SK-N-SH (cell line): ENCODE measurements around the gene CCDC183. TPM values are rescaled to one million over a fixed set of nuclear protein-coding genes. Genes with fewer than 3 reads are reported as not detected.

Experiments
- CTCF ChIA-PET: fragments of 300-600, 350-600 bp; formaldehyde crosslinking; extraction: SDS; loops from one replicate; lab custom pipeline; 2021; lab: Yijun Ruan, JAX
- POLR2A ChIA-PET: fragments of 350-600 bp; sonication (Branson Sonifier 250); formaldehyde crosslinking; extraction: SDS; loops from one replicate; lab custom pipeline; 2020; ENCODE audit warnings: antibody characterized with exemption, inconsistent platforms; lab: Yijun Ruan, JAX
- DNase-seq: peaks from one replicate; pipeline ENCODE4 v3.0.0; 2012
- H2AFZ ChIP-seq: fragments of 200-600 bp; sonication (generic); 2 replicates; pipeline ENCODE4 v1.8.1; 2016; ENCODE audit warnings: antibody characterized with exemption, mild to moderate bottlenecking, low read depth
- H3F3A ChIP-seq: fragments of 200-600 bp; sonication (generic); replicated peaks from 2 replicates; pipeline ENCODE3; 2016; ENCODE audit warnings: antibody characterized with exemption, mild to moderate bottlenecking; ENCODE audit not compliant: insufficient read depth
- H3K27ac ChIP-seq, 2 experiments: fragments of 200-500 bp in 1 of 2; fragments of 200-600 bp in 1 of 2; sonication (Bioruptor generic) in 1 of 2; sonication (generic), shearing (Covaris generic) in 1 of 2; 2 replicates each; pipeline versions ENCODE4 v1.5.1 to v1.6.1; 2014 to 2016; ENCODE audit warnings: low read depth in 2 of 2, inconsistent platforms in 1 of 2, low read length in 1 of 2, mild to moderate bottlenecking in 1 of 2, mixed read lengths in 1 of 2
- H3K27me3 ChIP-seq: fragments of 200-600 bp; sonication (generic), shearing (Covaris generic); 2 replicates; pipeline ENCODE4 v1.6.1; 2016; ENCODE audit warnings: mixed run types; ENCODE audit not compliant: insufficient read depth
- H3K36me3 ChIP-seq, 2 experiments: fragments of 200-500 bp in 1 of 2; fragments of 200-600 bp in 1 of 2; sonication (Bioruptor generic) in 1 of 2; sonication (generic) in 1 of 2; replicated peaks in 1 of 2; 2 replicates each; pipeline versions ENCODE3 to v1.5.1; 2014 to 2016; ENCODE audit warnings: low read length in 1 of 2, mild to moderate bottlenecking in 1 of 2; ENCODE audit not compliant: insufficient read depth in 2 of 2, control insufficient read depth in 1 of 2
- H3K4me1 ChIP-seq, 2 experiments: fragments of 200-500 bp in 1 of 2; fragments of 200-600 bp in 1 of 2; sonication (Bioruptor generic) in 1 of 2; sonication (generic), shearing (Covaris generic) in 1 of 2; 2 replicates each; pipeline versions ENCODE4 v1.5.1 to v1.6.1; 2014 to 2016; ENCODE audit warnings: low read depth in 1 of 2, low read length in 1 of 2, mixed run types in 1 of 2; ENCODE audit not compliant: insufficient read depth in 2 of 2, control insufficient read depth in 1 of 2
- H3K4me2 ChIP-seq: fragments of 200-600 bp; sonication (generic), shearing (Covaris generic); 2 replicates; pipeline ENCODE4 v1.6.1; 2017; ENCODE audit warnings: mixed run types
- H3K4me3 ChIP-seq, 2 experiments: fragments of 200-500 bp in 1 of 2; fragments of 200-600 bp in 1 of 2; sonication (Bioruptor generic) in 1 of 2; sonication (generic), shearing (Covaris generic) in 1 of 2; 2 replicates each; pipeline versions ENCODE4 v1.5.1 to v1.8.1; 2014 to 2016; ENCODE audit warnings: low read depth in 2 of 2, inconsistent platforms in 1 of 2, low read length in 1 of 2, mild to moderate bottlenecking in 1 of 2, mixed read lengths in 1 of 2, moderate library complexity in 1 of 2
- H3K79me2 ChIP-seq: fragments of 200-600 bp; sonication (generic); 2 replicates; pipeline ENCODE4 v1.8.1; 2017; ENCODE audit warnings: mild to moderate bottlenecking; ENCODE audit not compliant: insufficient read depth
- H3K9ac ChIP-seq: fragments of 200-600 bp; sonication (generic); 2 replicates; pipeline ENCODE4 v1.6.1; 2017; ENCODE audit warnings: mixed run types
- H3K9me2 ChIP-seq: fragments of 200-600 bp; sonication (generic); 2 replicates; pipeline ENCODE4 v1.6.1; 2017; ENCODE audit warnings: mixed run types
- H3K9me3 ChIP-seq: fragments of 200-600 bp; sonication (generic); 2 replicates; pipeline ENCODE4 v1.6.1; 2017; ENCODE audit warnings: mixed run types, mild to moderate bottlenecking, moderate library complexity
- H4K20me1 ChIP-seq: fragments of 200-600 bp; sonication (generic); 2 replicates; pipeline ENCODE4 v1.6.1; 2017; ENCODE audit warnings: mild to moderate bottlenecking, mixed run types; ENCODE audit not compliant: insufficient read depth
- CHD2 ChIP-seq: fragments of 150-350 bp; IDR thresholded peaks from 2 replicates; pipeline ENCODE4 v1.6.1; 2018; ENCODE audit warnings: low read length; ENCODE audit not compliant: partially characterized antibody
- ELF1 ChIP-seq: IDR thresholded peaks from 2 replicates; pipeline ENCODE4 v1.4.0; 2012
- EZH2phosphoT487 ChIP-seq: fragments of 200-600 bp; sonication (generic); IDR thresholded peaks from 2 replicates; pipeline ENCODE4 v1.6.1; 2017; ENCODE audit warnings: low read depth, mixed run types, mild to moderate bottlenecking, antibody characterized with exemption, moderate library complexity, borderline replicate concordance
- FOSL2 ChIP-seq: IDR thresholded peaks from 2 replicates; pipeline ENCODE4 v1.4.0; 2012; ENCODE audit warnings: low read depth, mild to moderate bottlenecking, moderate library complexity, borderline replicate concordance
- FOXJ3 ChIP-seq: sonication (generic); formaldehyde crosslinking; IDR thresholded peaks from 2 replicates; pipeline ENCODE4 v1.5.1; 2020; ENCODE audit warnings: mild to moderate bottlenecking, missing genetic modification reagents
- FOXM1 ChIP-seq: IDR thresholded peaks from 2 replicates; pipeline ENCODE4 v1.4.0; 2012; ENCODE audit warnings: low read depth, mild to moderate bottlenecking
- GABPA ChIP-seq: IDR thresholded peaks from 2 replicates; pipeline ENCODE4 v1.4.0; 2012; ENCODE audit warnings: low read depth, mild to moderate bottlenecking
- JUND ChIP-seq: IDR thresholded peaks from 2 replicates; pipeline ENCODE4 v1.4.0; 2012
- MEF2A ChIP-seq: IDR thresholded peaks from 2 replicates; pipeline ENCODE4 v1.4.0; 2012; ENCODE audit warnings: low read depth, borderline replicate concordance
- NFIC ChIP-seq: IDR thresholded peaks from 2 replicates; pipeline ENCODE4 v1.4.0; 2012; ENCODE audit warnings: borderline replicate concordance
- POLR2AphosphoS5 ChIP-seq: IDR thresholded peaks from 2 replicates; pipeline ENCODE4 v1.6.1; 2012; ENCODE audit warnings: low read depth, low read length
- RAD21 ChIP-seq: IDR thresholded peaks from 2 replicates; pipeline ENCODE4 v1.6.1; 2012; ENCODE audit warnings: mild to moderate bottlenecking, low read length
- RFX5 ChIP-seq: IDR thresholded peaks from 2 replicates; pipeline ENCODE4 v1.6.1; 2012; ENCODE audit warnings: mild to moderate bottlenecking, improper control_type of control experiment, low read length
- SIN3A ChIP-seq: IDR thresholded peaks from 2 replicates; pipeline ENCODE4 v1.6.1; 2012; ENCODE audit warnings: low read depth, mild to moderate bottlenecking, low read length, moderate library complexity, borderline replicate concordance
- TCF12 ChIP-seq: IDR thresholded peaks from 2 replicates; pipeline ENCODE4 v1.4.0; 2012
- TEAD4 ChIP-seq: IDR thresholded peaks from 2 replicates; pipeline ENCODE4 v1.4.0; 2012; ENCODE audit warnings: mild to moderate bottlenecking, borderline replicate concordance; ENCODE audit not compliant: insufficient read depth
- WGBS: methylation state at CpG from one replicate; pipeline ENCODE4 v1.1.6; 2017; ENCODE audit warnings: low lambda C conversion rate; 5-methylcytosine and 5-hydroxymethylcytosine counted together
- polyA plus RNA-seq, 3 experiments: library from polyadenylated mRNA; depleted of rRNA; stranded (reverse); fragments of >200 nt; gene quantifications; 2 replicates each; pipeline ENCODE4 v1.2.3, GENCODE V29; 2012
- TF ChIP-seq, protein P1 (sequence below): fragments of 150-350 bp; IDR thresholded peaks from 2 replicates; pipeline ENCODE4 v1.6.1; 2017; ENCODE audit warnings: antibody characterized with exemption, low read length, low read depth, borderline replicate concordance
- TF ChIP-seq, protein P2 (sequence below): fragments of 150-350 bp; IDR thresholded peaks from 2 replicates; pipeline ENCODE4 v1.6.1; 2016; ENCODE audit warnings: mild to moderate bottlenecking, low read depth, low read length
- TF ChIP-seq, protein P3 (sequence below): fragments of 200-600 bp; sonication (generic); IDR thresholded peaks from 2 replicates; pipeline ENCODE4 v1.6.1; 2017; ENCODE audit warnings: antibody characterized with exemption, mild to moderate bottlenecking, moderate library complexity

Gene CCDC183
- polyA plus RNA-seq, 1 of the 3 experiments (the other 2 are of a cell fraction), result 5.3 TPM

DNA sequence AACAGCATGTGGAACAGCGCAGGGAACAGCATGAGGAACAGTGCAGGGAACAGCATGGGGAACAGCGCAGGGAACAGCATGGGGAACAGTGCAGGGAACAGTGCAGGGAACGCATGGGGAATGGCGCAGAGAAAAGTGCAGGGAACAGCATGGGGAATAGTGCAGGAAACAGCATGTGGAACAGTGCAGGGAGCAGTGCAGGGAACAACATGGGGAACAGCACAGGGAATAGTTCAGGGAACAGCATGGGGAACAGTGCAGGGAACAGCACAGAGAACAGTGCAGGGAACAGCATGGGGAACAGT is 40.1 kb upstream of the CCDC183 start:
- peaks cover 3% of the 10 kb centered on the region for H3F3A ChIP-seq
- CTCF ChIA-PET, result interaction anchor here (1.0 kb wide), 1 partner anchor 29 kb away, joined by 4 read pairs; no protein-coding TSS in a partner anchor
- no peak for TF ChIP-seq FOXJ3
- TF ChIP-seq, protein P1, sequence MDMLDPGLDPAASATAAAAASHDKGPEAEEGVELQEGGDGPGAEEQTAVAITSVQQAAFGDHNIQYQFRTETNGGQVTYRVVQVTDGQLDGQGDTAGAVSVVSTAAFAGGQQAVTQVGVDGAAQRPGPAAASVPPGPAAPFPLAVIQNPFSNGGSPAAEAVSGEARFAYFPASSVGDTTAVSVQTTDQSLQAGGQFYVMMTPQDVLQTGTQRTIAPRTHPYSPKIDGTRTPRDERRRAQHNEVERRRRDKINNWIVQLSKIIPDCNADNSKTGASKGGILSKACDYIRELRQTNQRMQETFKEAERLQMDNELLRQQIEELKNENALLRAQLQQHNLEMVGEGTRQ, result no peak
- no peak for TF ChIP-seq CHD2
- TF ChIP-seq JUND, result no peak
- DNase-seq, result no peak
- WGBS, result 83% methylated on average over 4 of the region's 4 CpGs
- no peaks in the 10 kb centered on the region for H3K9me3 ChIP-seq
- no peak overlapping the region for H3K4me3 ChIP-seq
- H3K9ac ChIP-seq, result no peak overlapping the region
- no peaks in the 10 kb centered on the region for H3K79me2 ChIP-seq
- no peaks in the 10 kb centered on the region for H3K27me3 ChIP-seq
- H3K27ac ChIP-seq, result no peak overlapping the region
- H3K4me2 ChIP-seq, result no peak overlapping the region
- peaks cover 0 to 8% of the 10 kb centered on the region in 2 experiments; a peak in 1 of 4 replicates for H3K4me1 ChIP-seq
- H2AFZ ChIP-seq, result no peak overlapping the region
- POLR2A ChIA-PET, result no interaction called here
- H4K20me1 ChIP-seq, result no peaks in the 10 kb centered on the region
- H3K36me3 ChIP-seq, result no peaks in the 10 kb centered on the region
- no peaks in the 10 kb centered on the region for H3K9me2 ChIP-seq

DNA sequence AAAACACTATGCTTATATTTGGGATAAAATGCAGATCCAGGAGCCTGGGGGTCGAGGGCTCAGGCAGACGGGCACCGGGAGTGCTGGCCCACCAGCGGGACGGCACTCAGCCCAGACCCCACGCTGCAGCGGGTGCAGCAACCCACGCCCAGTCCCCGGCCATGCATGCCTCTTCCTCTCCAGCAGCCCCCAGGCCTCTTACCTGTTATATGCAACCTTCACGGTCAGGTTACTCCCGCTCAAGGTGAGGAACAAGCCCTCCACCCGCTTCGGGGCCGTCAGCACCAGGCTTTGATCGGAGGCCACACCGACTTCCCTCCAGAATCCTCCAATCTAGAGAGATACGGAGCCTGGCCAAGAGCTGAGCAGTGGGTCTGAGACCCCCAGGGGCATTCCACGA is 39.3 kb upstream of the CCDC183 start:
- Histone ChIP-seq H3K9ac (no peak overlapping the region), H3K36me3 (no peaks in the 10 kb centered on the region), H3F3A (peaks cover 3% of the 10 kb centered on the region), H3K27ac (no peak overlapping the region), H3K79me2 (no peaks in the 10 kb centered on the region), H3K4me1 (peaks cover 0 to 8% of the 10 kb centered on the region in 2 experiments; a peak in 1 of 4 replicates), H2AFZ (no peak overlapping the region), H3K4me3 (no peak overlapping the region), H3K9me3 (no peaks in the 10 kb centered on the region), H4K20me1 (no peaks in the 10 kb centered on the region), H3K9me2 (no peaks in the 10 kb centered on the region), H3K4me2 (no peak overlapping the region), H3K27me3 (no peaks in the 10 kb centered on the region)
- WGBS, result 89% methylated on average over 10 of the region's 18 CpGs
- no peak for DNase-seq
- no peak for TF ChIP-seq ELF1
- TF ChIP-seq, protein P1, result no peak
- no peak for TF ChIP-seq TEAD4
- no peak for TF ChIP-seq RFX5
- TF ChIP-seq GABPA, result no peak
- TF ChIP-seq POLR2AphosphoS5, result no peak
- TF ChIP-seq, protein P2, sequence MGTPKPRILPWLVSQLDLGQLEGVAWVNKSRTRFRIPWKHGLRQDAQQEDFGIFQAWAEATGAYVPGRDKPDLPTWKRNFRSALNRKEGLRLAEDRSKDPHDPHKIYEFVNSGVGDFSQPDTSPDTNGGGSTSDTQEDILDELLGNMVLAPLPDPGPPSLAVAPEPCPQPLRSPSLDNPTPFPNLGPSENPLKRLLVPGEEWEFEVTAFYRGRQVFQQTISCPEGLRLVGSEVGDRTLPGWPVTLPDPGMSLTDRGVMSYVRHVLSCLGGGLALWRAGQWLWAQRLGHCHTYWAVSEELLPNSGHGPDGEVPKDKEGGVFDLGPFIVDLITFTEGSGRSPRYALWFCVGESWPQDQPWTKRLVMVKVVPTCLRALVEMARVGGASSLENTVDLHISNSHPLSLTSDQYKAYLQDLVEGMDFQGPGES, result no peak
- no peak for TF ChIP-seq RAD21
- TF ChIP-seq SIN3A, result no peak
- no peak for TF ChIP-seq FOSL2
- TF ChIP-seq, protein P3, sequence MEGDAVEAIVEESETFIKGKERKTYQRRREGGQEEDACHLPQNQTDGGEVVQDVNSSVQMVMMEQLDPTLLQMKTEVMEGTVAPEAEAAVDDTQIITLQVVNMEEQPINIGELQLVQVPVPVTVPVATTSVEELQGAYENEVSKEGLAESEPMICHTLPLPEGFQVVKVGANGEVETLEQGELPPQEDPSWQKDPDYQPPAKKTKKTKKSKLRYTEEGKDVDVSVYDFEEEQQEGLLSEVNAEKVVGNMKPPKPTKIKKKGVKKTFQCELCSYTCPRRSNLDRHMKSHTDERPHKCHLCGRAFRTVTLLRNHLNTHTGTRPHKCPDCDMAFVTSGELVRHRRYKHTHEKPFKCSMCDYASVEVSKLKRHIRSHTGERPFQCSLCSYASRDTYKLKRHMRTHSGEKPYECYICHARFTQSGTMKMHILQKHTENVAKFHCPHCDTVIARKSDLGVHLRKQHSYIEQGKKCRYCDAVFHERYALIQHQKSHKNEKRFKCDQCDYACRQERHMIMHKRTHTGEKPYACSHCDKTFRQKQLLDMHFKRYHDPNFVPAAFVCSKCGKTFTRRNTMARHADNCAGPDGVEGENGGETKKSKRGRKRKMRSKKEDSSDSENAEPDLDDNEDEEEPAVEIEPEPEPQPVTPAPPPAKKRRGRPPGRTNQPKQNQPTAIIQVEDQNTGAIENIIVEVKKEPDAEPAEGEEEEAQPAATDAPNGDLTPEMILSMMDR, result no peak
- TF ChIP-seq NFIC, result no peak
- TF ChIP-seq FOXM1, result no peak
- TF ChIP-seq MEF2A, result no peak
- TF ChIP-seq TCF12, result no peak
- no peak for TF ChIP-seq EZH2phosphoT487
- ChIA-PET POLR2A (no interaction called here), CTCF (interaction anchor here (1.5 to 2.4 kb wide), 3 partner anchors 11 to 81 kb away, joined by 5 to 22 read pairs (median 17); no protein-coding TSS in a partner anchor)
